Measurements from ENCODE around the gene SCN2B.

SCN2B gene

GRCh38 chr11:118154641-118155040, 21.8 kb downstream of the SCN2B start:
- DNase-seq (ENCODE audit: low read depth, low spot score) = no peak

GRCh38 chr11:118153976-118154375, 22.5 kb downstream of the SCN2B start:
- no peak for DNase-seq (ENCODE audit: low read depth, low spot score)

GRCh38 chr11:118153516-118153915, 22.9 kb downstream of the SCN2B start:
- DNase-seq (ENCODE audit: low read depth, low spot score) = no peak

- DNase-seq (ENCODE audit: low read depth, low spot score) = no peak
Observed at GRCh38 chr11:118152552-118153471, 23.6 kb downstream of the SCN2B start, which contains the start of gene SCN4B. Gene SCN4B, minus strand, starts transcription at chr11:118152823. Its CDS starts 150 bp downstream, at chr11:118152673.

- no peak for DNase-seq (ENCODE audit: low read depth, low spot score)
Observed at GRCh38 chr11:118152020-118152551, 24.4 kb downstream of the SCN2B start.

- DNase-seq (ENCODE audit: low read depth, low spot score) = no peak
Observed at GRCh38 chr11:118151431-118151830, 25.0 kb downstream of the SCN2B start.

GRCh38 chr11:118149493-118149892, 26.9 kb downstream of the SCN2B start:
- DNase-seq (ENCODE audit: low read depth, low spot score) = no peak

GRCh38 chr11:118148856-118149255, 27.6 kb downstream of the SCN2B start:
- no peak for DNase-seq (ENCODE audit: low read depth, low spot score)

GRCh38 chr11:118148240-118148639, 28.2 kb downstream of the SCN2B start:
- DNase-seq (ENCODE audit: low read depth, low spot score) = no peak

- DNase-seq (ENCODE audit: low read depth, low spot score) = no peak
Observed at GRCh38 chr11:118147502-118147901, 28.9 kb downstream of the SCN2B start.

GRCh38 chr11:118146554-118146953, 29.9 kb downstream of the SCN2B start:
- no peak for DNase-seq (ENCODE audit: low read depth, low spot score)

GRCh38 chr11:118145285-118146227, 30.9 kb downstream of the SCN2B start:
- no peak for DNase-seq (ENCODE audit: low read depth, low spot score)

GRCh38 chr11:118144301-118145268, 31.9 kb downstream of the SCN2B start:
- DNase-seq (ENCODE audit: low read depth, low spot score) = no peak

- no peak for DNase-seq (ENCODE audit: low read depth, low spot score)
Observed at GRCh38 chr11:118143661-118144185, 32.7 kb downstream of the SCN2B start.

GRCh38 chr11:118142809-118143208, 33.6 kb downstream of the SCN2B start:
- no peak for DNase-seq (ENCODE audit: low read depth, low spot score)

- no peak for DNase-seq (ENCODE audit: low read depth, low spot score)
Observed at GRCh38 chr11:118142081-118142480, 34.4 kb downstream of the SCN2B start.

- DNase-seq (ENCODE audit: low read depth, low spot score) = no peak
Observed at GRCh38 chr11:118139578-118139977, 36.9 kb downstream of the SCN2B start.

- no peak for DNase-seq (ENCODE audit: low read depth, low spot score)
Observed at GRCh38 chr11:118138839-118139420, 37.5 kb downstream of the SCN2B start.

- DNase-seq (ENCODE audit: low read depth, low spot score) = no peak
Observed at GRCh38 chr11:118136801-118137200, 39.6 kb downstream of the SCN2B start.

GRCh38 chr11:118136341-118136740, 40.1 kb downstream of the SCN2B start:
- no peak for DNase-seq (ENCODE audit: low read depth, low spot score)

Measured in iPS DF 19.7 (cell line).